Astrocyte of the cerebellum (primary cell): ENCODE results near the gene TAGLN.

Source experiments
- DNase-seq: peaks from one replicate; pipeline ENCODE4 v3.0.0-alpha.2; 2011; ENCODE audit warnings: low read depth
- H3K4me3 ChIP-seq: 2 replicates; pipeline ENCODE4 v1.5.1; 2011; ENCODE audit warnings: mild to moderate bottlenecking, low read depth, low read length, moderate library complexity
- CTCF ChIP-seq: IDR thresholded peaks from 2 replicates; pipeline ENCODE4 v1.5.1; 2012; ENCODE audit warnings: low read length, low read depth, moderate library complexity, mild to moderate bottlenecking; ENCODE audit errors: missing control alignments
- in situ Hi-C: cut with HindIII; loops from 2 replicates; pipeline ENCODE4 v1.10.0; 2017; ENCODE audit warnings: low sequenced_read_pairs

Gene TAGLN

GRCh38 chr11:117251506-117251905 is 52.3 kb downstream of the TAGLN start:
- H3K4me3 ChIP-seq: no peak overlapping the region
- no peak for TF ChIP-seq CTCF
- in situ Hi-C loops: no loop called here
- no peak for DNase-seq

GRCh38 chr11:117255966-117256365 is 56.8 kb downstream of the TAGLN start:
- no peak overlapping the region for H3K4me3 ChIP-seq
- in situ Hi-C loops: no loop called here
- no peak for TF ChIP-seq CTCF
- no peak for DNase-seq

GRCh38 chr11:117256573-117256972 is 57.4 kb downstream of the TAGLN start:
- TF ChIP-seq CTCF: no peak
- in situ Hi-C loops: no loop called here
- DNase-seq: no peak
- no peak overlapping the region for H3K4me3 ChIP-seq
